MM.1S (cell line): Measurements from ENCODE around the gene BGN.

ENCODE experiments used
- DNase-seq: peaks from one replicate; pipeline ENCODE4 v3.0.0-alpha.2; 2015
- H2AFZ ChIP-seq: fragments of 300-600 bp; sonication (generic); 2 replicates; pipeline ENCODE4 v1.6.0; 2016; ENCODE audit warnings: antibody characterized with exemption, low read length
- H3F3A ChIP-seq: fragments of 300-600 bp; sonication (generic); 2 replicates; pipeline ENCODE4 v1.6.1; 2016; ENCODE audit warnings: mild to moderate bottlenecking, antibody characterized with exemption, low read length, moderate library complexity, mixed read lengths; ENCODE audit not compliant: insufficient read depth
- H3K27ac ChIP-seq: fragments of 300-600 bp; sonication (generic); 2 replicates; pipeline ENCODE4 v1.5.1; 2016; ENCODE audit warnings: mild to moderate bottlenecking, low read length
- H3K27me3 ChIP-seq: fragments of 300-600 bp; sonication (generic); replicated peaks from 2 replicates; pipeline ENCODE4 v1.6.0; 2016; ENCODE audit warnings: low read length; ENCODE audit not compliant: insufficient read depth
- H3K36me3 ChIP-seq: fragments of 300-600 bp; sonication (generic); replicated peaks from 2 replicates; pipeline ENCODE4 v1.6.1; 2016; ENCODE audit warnings: mild to moderate bottlenecking, low read length, mixed read lengths; ENCODE audit not compliant: insufficient read depth
- H3K4me1 ChIP-seq: fragments of 300-600 bp; sonication (generic); 2 replicates; pipeline ENCODE4 v1.6.1; 2016; ENCODE audit warnings: low read length, mixed read lengths
- H3K4me2 ChIP-seq: fragments of 300-600 bp; sonication (generic); 2 replicates; pipeline ENCODE4 v1.6.0; 2016; ENCODE audit warnings: low read depth, low read length
- H3K4me3 ChIP-seq: fragments of 300-600 bp; sonication (generic); 2 replicates; pipeline ENCODE4 v1.5.1; 2016; ENCODE audit warnings: low read length, mixed read lengths
- H3K79me2 ChIP-seq: fragments of 300-600 bp; sonication (generic); 2 replicates; pipeline ENCODE4 v1.6.1; 2016; ENCODE audit warnings: mixed run types, low read length, mixed read lengths
- H3K9ac ChIP-seq: fragments of 300-600 bp; sonication (generic); 2 replicates; pipeline ENCODE4 v1.6.1; 2016; ENCODE audit warnings: low read length, mixed read lengths
- H3K9me2 ChIP-seq: fragments of 300-600 bp; sonication (generic); replicated peaks from 2 replicates; pipeline ENCODE4 v1.6.1; 2016; ENCODE audit warnings: mild to moderate bottlenecking, low read length, mixed read lengths; ENCODE audit not compliant: insufficient read depth
- H3K9me3 ChIP-seq: fragments of 300-600 bp; sonication (generic); replicated peaks from 2 replicates; pipeline ENCODE4 v1.6.1; 2016; ENCODE audit warnings: mild to moderate bottlenecking, low read length, mixed read lengths; ENCODE audit not compliant: insufficient read depth
- H4K20me1 ChIP-seq: fragments of 300-600 bp; sonication (generic); 2 replicates; pipeline ENCODE4 v1.6.1; 2016; ENCODE audit warnings: mild to moderate bottlenecking, low read length, moderate library complexity, mixed read lengths; ENCODE audit not compliant: insufficient read depth
- CTCF ChIP-seq: fragments of 300-600 bp; sonication (generic); IDR thresholded peaks from 2 replicates; pipeline ENCODE4 v1.5.1; 2016; ENCODE audit warnings: antibody characterized with exemption, low read length, mixed read lengths
- EZH2 ChIP-seq: fragments of 300-600 bp; sonication (generic); optimal IDR thresholded peaks from 2 replicates; pipeline ENCODE3; 2017; ENCODE audit warnings: low read depth, mild to moderate bottlenecking, antibody characterized with exemption, low read length, mixed read lengths
- EZH2phosphoT487 ChIP-seq: fragments of 300-600 bp; sonication (generic); IDR thresholded peaks from 2 replicates; pipeline ENCODE4 v1.6.1; 2018; ENCODE audit warnings: antibody characterized with exemption, low read length

BGN gene

GRCh38 chrX:153512501-153512893 is 17.7 kb downstream of the BGN start:
- Histone ChIP-seq H3K36me3 (no peaks in the 10 kb centered on the region), H3K9me3 (no peaks in the 10 kb centered on the region), H3K9ac (no peak overlapping the region), H3K9me2 (no peaks in the 10 kb centered on the region), H3K27me3 (peaks cover 12% of the 10 kb centered on the region), H3K27ac (no peak overlapping the region), H3K4me1 (no peaks in the 10 kb centered on the region), H3K79me2 (no peaks in the 10 kb centered on the region), H3F3A (no peaks in the 10 kb centered on the region), H4K20me1 (no peaks in the 10 kb centered on the region), H3K4me3 (no peak overlapping the region), H3K4me2 (no peak overlapping the region), H2AFZ (no peak overlapping the region)
- no peak for DNase-seq
- no peak for TF ChIP-seq EZH2phosphoT487
- no peak for TF ChIP-seq CTCF
- TF ChIP-seq EZH2: no peak

GRCh38 chrX:153513265-153513664 is 18.5 kb downstream of the BGN start:
- Histone ChIP-seq H3K79me2 (no peaks in the 10 kb centered on the region), H3K36me3 (no peaks in the 10 kb centered on the region), H3K9ac (no peak overlapping the region), H3K27ac (no peak overlapping the region), H2AFZ (no peak overlapping the region), H3F3A (no peaks in the 10 kb centered on the region), H3K4me1 (no peaks in the 10 kb centered on the region), H3K9me3 (no peaks in the 10 kb centered on the region), H3K9me2 (no peaks in the 10 kb centered on the region), H3K27me3 (peaks cover 13% of the 10 kb centered on the region), H3K4me2 (no peak overlapping the region), H4K20me1 (no peaks in the 10 kb centered on the region), H3K4me3 (no peak overlapping the region)
- DNase-seq: no peak
- TF ChIP-seq EZH2: no peak
- no peak for TF ChIP-seq EZH2phosphoT487
- no peak for TF ChIP-seq CTCF

GRCh38 chrX:153514259-153514658 is 19.5 kb downstream of the BGN start:
- no peak for TF ChIP-seq CTCF
- TF ChIP-seq EZH2: no peak
- no peak for TF ChIP-seq EZH2phosphoT487
- Histone ChIP-seq H4K20me1 (no peaks in the 10 kb centered on the region), H3F3A (no peaks in the 10 kb centered on the region), H3K4me1 (no peaks in the 10 kb centered on the region), H2AFZ (no peak overlapping the region), H3K4me3 (no peak overlapping the region), H3K79me2 (no peaks in the 10 kb centered on the region), H3K9ac (no peak overlapping the region), H3K36me3 (no peaks in the 10 kb centered on the region), H3K4me2 (no peak overlapping the region), H3K27me3 (peaks cover 21% of the 10 kb centered on the region), H3K9me2 (no peaks in the 10 kb centered on the region), H3K27ac (no peak overlapping the region), H3K9me3 (no peaks in the 10 kb centered on the region)
- DNase-seq: no peak

GRCh38 chrX:153515435-153515834 is 20.7 kb downstream of the BGN start:
- no peaks in the 10 kb centered on the region for H3K79me2 ChIP-seq
- TF ChIP-seq CTCF (no peak), EZH2 (no peak), EZH2phosphoT487 (no peak)
- no peak for DNase-seq
- H3K9ac ChIP-seq: no peak overlapping the region
- H3K4me3 ChIP-seq: no peak overlapping the region
- H2AFZ ChIP-seq: no peak overlapping the region
- no peak overlapping the region for H3K4me2 ChIP-seq
- H4K20me1 ChIP-seq: no peaks in the 10 kb centered on the region
- H3F3A ChIP-seq: no peaks in the 10 kb centered on the region
- no peaks in the 10 kb centered on the region for H3K9me2 ChIP-seq
- H3K27ac ChIP-seq: no peak overlapping the region
- no peaks in the 10 kb centered on the region for H3K4me1 ChIP-seq
- H3K9me3 ChIP-seq: no peaks in the 10 kb centered on the region
- H3K36me3 ChIP-seq: no peaks in the 10 kb centered on the region
- H3K27me3 ChIP-seq: peaks cover 16% of the 10 kb centered on the region
